Suppressor macrophage (primary cell): Measurements from ENCODE around the gene VOPP1.

Experiments used
- DNase-seq, 4 experiments: peaks; one replicate each; pipeline ENCODE4 v3.0.0-alpha.2; 2020 to 2022

VOPP1 gene

DNA sequence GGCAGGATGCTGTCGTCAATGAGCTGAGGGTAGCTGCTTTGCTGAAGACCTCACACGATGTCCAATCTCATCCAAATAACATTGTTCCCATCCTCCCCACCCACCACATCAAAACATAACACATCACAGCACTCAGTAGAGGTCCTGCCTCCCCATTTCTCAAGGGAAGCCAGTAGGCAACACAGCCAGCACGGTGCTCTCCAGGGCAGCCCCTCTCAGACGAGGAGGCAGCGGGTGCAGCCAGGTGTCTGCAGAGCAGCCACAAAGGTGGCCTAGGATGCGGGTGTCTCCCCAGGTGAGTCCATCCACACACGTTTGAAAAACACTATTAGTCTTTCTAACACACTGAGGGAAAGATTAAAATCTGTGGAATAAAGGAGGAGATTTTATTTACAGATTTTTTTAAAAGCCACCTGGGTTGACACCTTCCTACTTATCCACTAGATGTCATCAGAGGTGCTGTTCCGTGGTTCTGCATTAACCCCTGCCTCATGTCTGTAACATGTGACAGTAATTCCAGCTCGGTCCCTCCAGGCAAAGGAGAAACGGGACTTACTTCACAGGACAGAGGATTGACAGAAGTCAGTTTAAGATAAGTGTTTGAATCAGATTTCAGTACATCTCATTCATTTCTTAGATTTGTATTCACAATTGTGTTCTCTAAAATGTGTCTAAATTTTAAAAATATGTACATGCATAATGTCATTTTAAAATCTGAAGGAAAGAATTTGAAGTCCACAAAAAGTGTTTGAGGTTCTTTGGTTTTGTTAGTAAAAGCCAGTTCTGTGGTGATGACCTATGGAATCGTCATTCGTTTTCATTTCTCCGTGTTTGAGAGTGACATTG, 139.1 kb downstream of the VOPP1 start:
- DNase-seq, result peak; percentile 6 to 37 (median 26)

DNA sequence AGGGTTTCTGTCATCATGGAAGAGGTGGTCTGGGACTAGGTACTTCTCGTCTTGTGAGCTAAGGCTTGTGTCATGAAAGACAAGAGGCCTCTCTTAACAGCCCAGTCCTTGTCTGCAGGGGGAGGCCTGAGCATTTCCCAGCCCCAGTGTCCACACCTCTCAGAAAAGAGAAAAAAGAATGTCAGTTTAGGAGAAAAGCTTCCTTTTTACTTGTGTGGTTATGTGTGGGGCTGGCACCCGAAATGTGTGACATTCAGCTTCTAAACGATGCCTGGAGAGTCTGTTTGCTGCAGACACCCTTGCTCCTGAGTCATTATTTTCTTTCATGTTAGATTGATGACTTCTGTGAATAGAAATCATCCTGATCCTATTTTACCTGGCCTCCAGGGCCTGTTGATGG, 139.8 kb downstream of the VOPP1 start:
- no peak for DNase-seq

DNA sequence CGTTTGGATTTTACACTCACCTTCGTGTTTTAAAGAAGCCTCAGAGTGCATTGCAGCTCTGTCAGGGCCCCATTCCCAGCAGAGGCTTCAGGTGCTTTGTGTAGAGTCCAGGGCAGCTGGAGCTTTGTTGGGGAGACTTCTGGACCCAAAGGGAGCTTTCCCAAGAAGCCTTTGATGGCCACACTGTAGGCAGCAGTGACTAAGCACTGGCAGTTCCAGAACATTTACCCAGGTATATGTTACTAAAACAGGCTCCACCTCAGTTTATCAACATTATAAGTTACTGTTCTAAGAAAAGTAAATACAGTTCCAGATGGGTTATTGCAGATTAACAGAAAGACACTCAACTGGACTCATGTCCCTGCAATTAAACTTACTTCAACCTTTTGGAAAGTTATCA, 140.4 kb downstream of the VOPP1 start:
- no peak for DNase-seq

DNA sequence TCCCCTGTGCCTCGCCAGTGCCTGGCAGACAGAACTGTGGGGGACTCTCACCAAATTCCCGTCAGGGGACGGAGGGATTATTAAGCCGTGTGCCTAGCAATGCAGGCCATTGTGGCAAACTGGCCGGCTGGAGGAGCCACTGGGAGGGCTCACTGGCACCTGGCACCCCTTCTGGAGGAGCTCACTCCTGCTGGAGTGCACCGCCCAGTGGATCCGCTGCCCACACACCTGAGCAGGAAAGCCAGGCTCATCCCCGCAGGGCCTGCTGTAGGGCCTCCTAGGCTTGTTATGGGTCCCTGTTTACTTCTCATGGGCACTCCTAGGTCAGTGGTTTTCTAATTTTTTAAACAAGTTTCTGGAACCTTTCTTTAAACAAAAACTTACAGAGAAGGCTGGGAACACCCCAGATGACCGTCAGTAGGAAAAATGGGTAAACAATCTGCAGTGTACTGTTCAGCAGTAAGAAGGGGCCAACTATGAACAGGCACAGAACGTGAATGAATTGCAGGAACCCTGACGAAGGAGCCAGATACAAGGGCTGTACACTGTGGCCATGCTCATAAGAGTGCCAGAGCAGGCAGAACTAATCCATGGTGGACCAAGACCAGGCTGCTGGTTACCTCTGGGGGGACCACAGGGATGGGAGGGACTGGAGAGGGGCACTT, 142.3 kb downstream of the VOPP1 start:
- DNase-seq, result no peak

DNA sequence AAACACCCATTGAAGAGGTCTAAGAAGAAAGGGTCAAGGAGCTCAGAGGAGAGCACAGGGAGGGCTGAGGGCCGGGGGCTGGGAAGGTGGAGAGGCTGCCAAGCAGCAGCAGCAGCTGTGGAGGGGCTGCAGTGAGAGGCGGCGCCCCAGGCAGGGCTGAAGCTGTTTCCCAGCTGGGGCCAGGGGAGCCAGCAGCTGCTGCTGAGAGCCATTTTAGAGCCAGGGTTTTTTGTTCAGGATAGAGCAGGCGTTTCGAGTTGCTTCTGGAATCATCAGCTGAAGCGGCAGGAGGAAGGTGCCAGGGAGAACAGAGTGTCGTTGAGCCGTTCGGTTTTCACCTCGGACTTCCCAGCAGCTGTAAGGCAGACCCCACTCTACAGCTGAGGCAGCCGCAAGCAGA, 144.5 kb downstream of the VOPP1 start:
- DNase-seq, result no peak

DNA sequence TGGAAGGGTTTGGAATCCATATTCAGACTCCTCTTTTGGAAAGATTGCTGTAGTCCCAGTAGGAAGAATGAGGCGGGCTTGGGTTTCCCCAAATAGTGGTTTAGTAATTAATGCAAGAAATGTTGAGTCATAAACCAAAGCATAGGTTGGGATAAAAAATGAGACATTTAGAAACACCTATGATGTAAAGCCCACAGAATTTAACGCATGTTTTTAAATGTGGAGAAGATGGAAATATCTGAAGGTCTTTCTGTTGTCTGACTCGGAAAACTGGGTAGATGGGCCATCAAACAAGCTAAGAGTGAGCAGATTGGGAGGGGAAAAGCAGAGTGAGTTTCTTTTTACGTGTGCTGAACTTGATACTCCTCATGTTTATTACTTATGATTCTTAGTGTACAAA, 145.0 kb downstream of the VOPP1 start:
- DNase-seq, result no peak

DNA sequence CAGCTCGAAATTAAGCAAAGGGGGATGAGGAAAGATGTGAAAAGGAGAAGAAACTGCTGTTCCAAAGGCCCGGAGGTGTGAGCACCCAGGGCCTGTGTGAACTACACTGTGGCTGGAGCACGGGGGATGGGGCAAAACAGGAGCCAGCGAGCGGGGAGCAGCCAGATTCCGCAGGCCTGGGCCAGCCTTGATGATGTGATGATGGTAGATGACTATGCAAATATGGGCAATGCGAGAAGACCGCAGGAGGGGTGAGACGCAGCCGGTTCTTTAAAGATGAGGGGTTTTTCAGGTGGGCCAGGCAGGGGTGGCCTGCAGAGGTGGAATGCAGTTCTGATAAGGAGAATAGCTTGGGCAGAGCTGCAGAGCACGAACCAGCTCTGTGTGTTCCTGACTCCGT, 145.6 kb downstream of the VOPP1 start:
- no peak for DNase-seq

DNA sequence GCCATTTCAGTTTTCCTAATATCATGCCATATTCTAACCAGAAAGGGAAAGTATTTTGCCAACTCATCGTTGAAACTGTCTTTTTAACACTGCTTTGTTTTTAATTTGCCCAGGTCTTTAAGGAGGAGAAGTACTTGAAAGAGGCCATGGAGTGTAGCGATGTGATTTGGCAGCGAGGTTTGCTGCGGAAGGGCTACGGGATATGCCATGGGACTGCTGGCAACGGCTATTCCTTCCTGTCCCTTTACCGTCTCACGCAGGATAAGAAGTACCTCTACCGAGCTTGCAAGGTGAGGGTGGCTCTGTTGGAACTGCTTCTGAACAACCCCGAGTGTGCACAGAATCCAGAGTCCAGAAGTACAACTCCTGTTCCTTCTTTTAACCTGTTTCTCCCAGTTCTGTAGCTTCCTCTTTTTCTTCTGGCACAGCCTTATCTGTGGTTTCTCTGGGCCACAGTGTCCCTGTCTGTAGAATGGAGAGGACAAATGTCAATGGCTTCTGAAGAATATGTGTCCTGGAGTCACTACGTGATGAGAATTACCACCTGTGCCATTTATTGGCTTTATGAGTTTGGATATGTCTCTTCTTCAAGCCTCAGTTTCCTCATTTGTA, 147.1 kb downstream of the VOPP1 start:
- DNase-seq, result peak; percentile 4 to 32 (median 21)

DNA sequence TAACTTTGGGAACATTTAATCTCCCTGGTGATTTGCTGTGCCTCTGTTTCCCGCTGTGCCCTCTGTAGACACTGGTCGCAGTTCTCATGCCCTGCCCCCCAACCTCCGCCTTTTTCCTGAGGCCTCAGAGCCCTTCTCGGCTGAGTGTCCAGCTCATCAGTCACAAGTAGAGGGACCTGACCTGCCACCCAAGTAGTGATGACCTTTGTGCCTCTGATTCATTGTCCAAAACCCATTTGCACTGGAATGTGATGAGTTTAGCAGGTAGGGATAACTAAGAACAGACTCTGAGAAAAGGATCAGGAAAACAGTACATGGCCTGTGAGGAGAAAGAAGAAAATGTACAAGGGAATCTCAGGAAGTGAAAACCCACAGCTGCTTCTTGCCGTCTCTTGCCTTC, 148.4 kb downstream of the VOPP1 start:
- DNase-seq, result no peak

DNA sequence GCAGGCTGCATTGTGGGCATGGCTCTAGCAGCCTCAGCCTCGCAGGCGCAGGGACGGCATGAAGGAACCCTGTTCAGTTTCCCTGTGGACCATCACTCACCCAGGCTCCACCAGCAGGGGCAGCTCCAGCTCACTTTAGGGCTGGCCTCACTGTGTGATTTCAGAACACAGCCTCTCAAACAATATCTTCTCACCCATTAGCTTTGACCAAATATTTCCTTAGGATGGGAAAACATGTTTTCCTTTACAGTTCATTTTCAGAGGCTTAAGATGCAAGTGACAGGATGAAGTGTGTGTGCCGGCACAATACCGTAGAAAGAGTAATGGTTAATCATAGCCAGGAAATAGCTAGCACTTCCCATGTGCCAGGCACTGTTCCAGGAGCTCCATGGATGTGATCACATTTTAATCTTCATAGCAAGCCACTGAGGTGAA, 149.0 kb downstream of the VOPP1 start:
- DNase-seq, result no peak
